ENCODE results near the gene CORO2A. TPM values are rescaled to one million over a fixed set of nuclear protein-coding genes. Genes with fewer than 3 reads are reported as not detected.

Gene CORO2A
- total RNA-seq, 1 experiment from 2014 or later = 24.3 TPM

DNA sequence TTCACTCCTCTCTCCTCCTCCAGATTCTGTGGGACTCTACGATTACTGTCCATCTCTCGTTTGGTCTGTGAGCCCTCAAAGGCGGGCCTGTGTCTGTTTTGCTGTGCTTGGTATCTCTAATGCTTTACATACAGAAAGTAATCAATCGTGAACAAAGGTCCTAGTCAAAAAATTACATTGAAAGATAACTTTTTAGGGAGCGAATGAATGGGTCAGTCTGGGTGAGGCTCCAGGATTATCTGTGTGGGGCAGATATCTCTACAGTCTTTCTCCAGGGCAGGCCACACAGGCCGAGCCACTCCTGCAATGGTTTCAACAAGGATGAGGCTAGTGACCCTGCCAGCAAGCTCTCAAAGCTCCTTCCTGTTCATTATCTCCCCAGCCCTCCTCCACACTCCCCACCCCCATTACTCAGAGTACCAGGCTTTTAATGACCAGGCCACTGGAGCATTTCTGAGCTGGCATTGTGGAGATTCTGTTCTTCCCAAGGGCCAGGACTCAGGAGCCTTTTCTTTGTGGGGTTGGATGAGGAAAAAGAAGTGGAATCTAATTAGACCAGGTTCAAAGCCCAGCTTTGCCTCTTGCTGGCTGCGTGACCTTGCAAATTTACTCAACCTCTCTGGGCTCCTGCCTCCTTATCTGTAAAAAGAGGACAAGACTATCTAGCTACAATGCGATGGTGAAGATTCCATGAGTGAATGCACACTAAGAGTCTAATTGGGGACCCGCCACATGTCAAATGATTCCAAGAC is 10.2 kb downstream of the CORO2A start:
- DNase-seq = no peak
- CTCF ChIA-PET = no interaction called here
- Mint-ChIP-seq H3K27ac (ENCODE audit: unreplicated experiment) (no peak overlapping the region), H3K9me3 (ENCODE audit: low read depth, unreplicated experiment) (no peaks in the 10 kb centered on the region), H3K27me3 (ENCODE audit: unreplicated experiment) (no peaks in the 10 kb centered on the region), H3K4me3 (ENCODE audit: low read depth, unreplicated experiment) (no peak overlapping the region), H3K36me3 (ENCODE audit: insufficient read depth, unreplicated experiment) (peaks cover 15% of the 10 kb centered on the region), H3K4me1 (ENCODE audit: low read depth, unreplicated experiment) (peaks cover 17% of the 10 kb centered on the region)
- BruUV-seq (replicated peaks) = no TSS peak
- intact Hi-C loops (cut with micrococcal nuclease; ENCODE audit: unreplicated experiment) = no loop called here
- TF ChIP-seq, protein P1, sequence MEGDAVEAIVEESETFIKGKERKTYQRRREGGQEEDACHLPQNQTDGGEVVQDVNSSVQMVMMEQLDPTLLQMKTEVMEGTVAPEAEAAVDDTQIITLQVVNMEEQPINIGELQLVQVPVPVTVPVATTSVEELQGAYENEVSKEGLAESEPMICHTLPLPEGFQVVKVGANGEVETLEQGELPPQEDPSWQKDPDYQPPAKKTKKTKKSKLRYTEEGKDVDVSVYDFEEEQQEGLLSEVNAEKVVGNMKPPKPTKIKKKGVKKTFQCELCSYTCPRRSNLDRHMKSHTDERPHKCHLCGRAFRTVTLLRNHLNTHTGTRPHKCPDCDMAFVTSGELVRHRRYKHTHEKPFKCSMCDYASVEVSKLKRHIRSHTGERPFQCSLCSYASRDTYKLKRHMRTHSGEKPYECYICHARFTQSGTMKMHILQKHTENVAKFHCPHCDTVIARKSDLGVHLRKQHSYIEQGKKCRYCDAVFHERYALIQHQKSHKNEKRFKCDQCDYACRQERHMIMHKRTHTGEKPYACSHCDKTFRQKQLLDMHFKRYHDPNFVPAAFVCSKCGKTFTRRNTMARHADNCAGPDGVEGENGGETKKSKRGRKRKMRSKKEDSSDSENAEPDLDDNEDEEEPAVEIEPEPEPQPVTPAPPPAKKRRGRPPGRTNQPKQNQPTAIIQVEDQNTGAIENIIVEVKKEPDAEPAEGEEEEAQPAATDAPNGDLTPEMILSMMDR (IDR thresholded peaks at IDR 0.05; ENCODE audit: unreplicated experiment) = no peak

DNA sequence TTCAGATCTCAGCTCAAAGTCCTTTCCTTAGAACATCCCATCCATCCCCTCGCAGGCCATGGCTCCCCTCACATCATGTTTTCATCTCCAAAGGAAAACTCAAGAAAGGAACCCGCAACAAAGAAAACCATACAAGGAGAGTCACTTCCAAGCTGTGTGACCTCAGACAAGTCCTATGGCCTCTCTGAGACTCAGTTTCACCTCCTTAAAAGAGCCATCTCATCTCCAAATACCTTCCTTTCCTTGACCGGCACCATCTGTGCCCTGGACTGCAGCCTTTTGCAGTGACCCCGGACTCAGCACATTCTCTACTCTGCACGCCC is 10.7 kb downstream of the CORO2A start:
- DNase-seq = no peak
- no peaks in the 10 kb centered on the region for H3K27me3 Mint-ChIP-seq (ENCODE audit: unreplicated experiment)
- TF ChIP-seq, protein P1 (IDR thresholded peaks at IDR 0.05; ENCODE audit: unreplicated experiment) = no peak
- no peak overlapping the region for H3K4me3 Mint-ChIP-seq (ENCODE audit: low read depth, unreplicated experiment)
- no TSS peak for BruUV-seq (replicated peaks)
- peaks cover 22% of the 10 kb centered on the region for H3K4me1 Mint-ChIP-seq (ENCODE audit: low read depth, unreplicated experiment)
- intact Hi-C loops (cut with micrococcal nuclease; ENCODE audit: unreplicated experiment) = no loop called here
- CTCF ChIA-PET = no interaction called here
- no peaks in the 10 kb centered on the region for H3K9me3 Mint-ChIP-seq (ENCODE audit: low read depth, unreplicated experiment)
- H3K27ac Mint-ChIP-seq (ENCODE audit: unreplicated experiment) = no peak overlapping the region
- peaks cover 15% of the 10 kb centered on the region for H3K36me3 Mint-ChIP-seq (ENCODE audit: insufficient read depth, unreplicated experiment)

DNA sequence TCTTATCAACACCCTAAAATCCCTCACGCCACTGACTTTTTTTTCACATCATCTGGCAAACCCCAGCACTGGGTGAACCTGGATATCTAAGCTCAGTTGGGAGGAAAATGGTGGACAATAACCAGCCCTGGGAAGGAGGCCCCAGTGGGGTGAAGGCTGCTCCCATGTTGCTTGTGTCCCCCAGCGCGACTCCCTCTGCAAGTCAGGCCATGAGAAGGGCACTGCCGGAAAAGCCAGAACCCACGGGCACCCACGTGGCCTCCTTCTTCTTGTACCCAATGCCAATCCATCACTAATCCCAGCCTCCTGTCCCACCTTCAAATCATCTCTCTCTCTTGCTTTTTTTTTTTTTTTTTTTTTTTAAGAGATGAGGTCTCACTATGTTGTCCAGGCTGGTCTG is 11.4 kb downstream of the CORO2A start:
- intact Hi-C loops (cut with micrococcal nuclease; ENCODE audit: unreplicated experiment) = no loop called here

DNA sequence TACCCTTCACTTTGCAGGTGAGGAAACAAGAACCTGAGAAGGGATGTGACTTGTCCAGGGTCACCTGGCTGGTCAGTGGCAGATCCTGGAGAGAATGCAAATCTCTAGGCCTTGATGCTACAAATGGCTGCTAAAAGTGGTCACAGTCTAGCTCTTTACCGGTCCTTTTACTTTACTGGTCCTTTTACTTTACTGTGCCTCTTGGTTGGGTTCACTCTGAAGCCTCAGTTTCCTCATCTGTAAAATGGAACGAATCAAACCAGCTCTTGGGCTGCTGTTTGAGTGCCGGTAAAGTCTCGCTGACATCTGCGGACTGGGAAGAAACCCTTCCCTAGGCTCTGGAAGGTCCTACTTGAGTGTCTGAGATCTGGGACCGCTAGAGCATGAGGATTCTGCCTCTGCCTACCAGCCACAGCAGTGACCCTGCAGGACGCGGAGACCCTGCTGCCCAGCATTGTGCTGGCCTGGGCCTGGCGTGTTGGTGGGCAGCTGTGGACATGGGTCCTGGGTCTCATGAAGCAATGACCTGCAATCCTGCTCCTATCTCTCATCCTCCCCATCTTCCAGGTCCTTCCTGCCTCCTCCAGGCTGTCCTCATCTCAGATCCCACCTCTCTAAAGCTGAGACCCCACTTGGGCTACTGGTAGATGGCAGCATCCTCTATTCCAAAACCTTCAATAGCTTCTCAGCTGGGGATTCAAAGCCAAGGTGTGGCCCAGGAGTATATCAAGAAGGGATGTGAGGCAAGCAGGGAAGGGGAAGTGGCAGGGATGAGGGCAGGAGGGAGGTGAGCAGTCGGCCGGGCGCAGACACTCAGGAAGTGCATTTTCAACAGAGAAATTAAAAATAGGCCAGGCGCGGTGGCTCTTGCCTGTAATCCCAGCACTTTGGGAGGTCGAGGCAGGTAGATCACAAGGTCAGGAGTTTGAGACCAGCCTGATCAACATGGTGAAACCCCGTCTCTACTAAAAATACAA is 13.3 kb downstream of the CORO2A start:
- intact Hi-C loops (cut with micrococcal nuclease; ENCODE audit: unreplicated experiment) = no loop called here
- peaks cover 6% of the 10 kb centered on the region for H3K36me3 Mint-ChIP-seq (ENCODE audit: insufficient read depth, unreplicated experiment)
- no TSS peak for BruUV-seq (replicated peaks)
- TF ChIP-seq, protein P1 (IDR thresholded peaks at IDR 0.05; ENCODE audit: unreplicated experiment) = no peak
- H3K4me3 Mint-ChIP-seq (ENCODE audit: low read depth, unreplicated experiment) = no peak overlapping the region
- no peak overlapping the region for H3K27ac Mint-ChIP-seq (ENCODE audit: unreplicated experiment)
- CTCF ChIA-PET = interaction anchor here (0.5 kb wide), 1 partner anchor 68 kb away, joined by 8 read pairs; no protein-coding TSS in a partner anchor
- H3K9me3 Mint-ChIP-seq (ENCODE audit: low read depth, unreplicated experiment) = no peaks in the 10 kb centered on the region
- H3K4me1 Mint-ChIP-seq (ENCODE audit: low read depth, unreplicated experiment) = peaks cover 16% of the 10 kb centered on the region
- no peaks in the 10 kb centered on the region for H3K27me3 Mint-ChIP-seq (ENCODE audit: unreplicated experiment)
- no peak for DNase-seq

More for the DNA sequence above, 11.4 kb downstream of the CORO2A start:
- H3K27ac Mint-ChIP-seq (ENCODE audit: unreplicated experiment) = no peak overlapping the region
- DNase-seq = no peak
- H3K36me3 Mint-ChIP-seq (ENCODE audit: insufficient read depth, unreplicated experiment) = peaks cover 15% of the 10 kb centered on the region
- H3K4me3 Mint-ChIP-seq (ENCODE audit: low read depth, unreplicated experiment) = no peak overlapping the region
- H3K27me3 Mint-ChIP-seq (ENCODE audit: unreplicated experiment) = no peaks in the 10 kb centered on the region
- TF ChIP-seq, protein P1 (IDR thresholded peaks at IDR 0.05; ENCODE audit: unreplicated experiment) = no peak
- BruUV-seq (replicated peaks) = no TSS peak
- H3K4me1 Mint-ChIP-seq (ENCODE audit: low read depth, unreplicated experiment) = peaks cover 26% of the 10 kb centered on the region
- CTCF ChIA-PET = no interaction called here
- no peaks in the 10 kb centered on the region for H3K9me3 Mint-ChIP-seq (ENCODE audit: low read depth, unreplicated experiment)

Measured in Calu3 (cell line).